SK-N-DZ (cell line): ENCODE results near the gene COL13A1.

Experiments
- DNase-seq: peaks from one replicate; pipeline ENCODE4 v3.0.0-alpha.2; 2015; ENCODE audit warnings: low spot score

Gene COL13A1

GRCh38 chr10:69963178-69963834 is 161.6 kb downstream of the COL13A1 start:
- no peak for DNase-seq

GRCh38 chr10:69963835-69964710 is 162.4 kb downstream of the COL13A1 start:
- DNase-seq: no peak

DNA sequence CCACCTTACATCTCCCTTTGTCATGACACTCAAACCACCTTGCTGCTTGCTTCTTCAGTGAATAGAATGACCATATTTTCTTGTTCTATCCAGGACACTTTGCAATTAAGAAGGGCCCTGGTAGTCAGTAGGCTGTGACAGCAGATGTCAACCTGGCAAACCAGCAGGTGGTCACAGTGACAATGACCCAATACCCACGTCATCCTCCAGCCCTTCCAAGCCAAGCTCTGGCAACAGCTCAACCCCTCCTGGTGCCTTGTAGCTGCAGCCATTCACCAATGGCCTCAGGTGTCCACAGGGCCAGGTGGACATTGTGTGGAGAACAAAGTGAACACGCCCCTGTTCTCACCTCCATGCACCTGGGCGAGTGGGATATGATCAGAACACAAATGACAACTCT is 163.4 kb downstream of the COL13A1 start:
- no peak for DNase-seq

- no peak for DNase-seq
Measured at GRCh38 chr10:69965919-69966662, 164.4 kb downstream of the COL13A1 start.

DNA sequence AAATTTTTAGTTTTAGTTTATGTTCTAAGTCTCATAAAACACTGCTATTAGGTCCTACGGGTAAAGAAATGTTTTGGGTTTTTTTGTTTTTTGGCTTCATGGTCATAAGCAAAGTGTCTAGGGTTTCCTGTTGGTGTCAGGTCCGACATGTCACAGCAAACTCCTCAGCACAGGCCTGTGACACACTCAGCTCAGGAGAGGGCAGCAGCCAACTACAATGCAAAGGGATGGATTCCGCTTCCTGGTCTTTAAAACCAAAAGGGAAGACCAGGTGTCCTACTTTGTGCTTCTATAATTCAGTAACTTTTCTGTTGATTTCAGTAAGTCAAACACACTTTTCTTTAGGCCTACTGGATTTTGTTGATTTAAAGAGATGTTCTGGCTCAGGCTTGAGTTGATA is 167.1 kb downstream of the COL13A1 start:
- no peak for DNase-seq

GRCh38 chr10:69969977-69970376 is 168.3 kb downstream of the COL13A1 start:
- no peak for DNase-seq

GRCh38 chr10:69972981-69973397 is 171.3 kb downstream of the COL13A1 start:
- DNase-seq: no peak

GRCh38 chr10:69973678-69974077 is 172.0 kb downstream of the COL13A1 start:
- no peak for DNase-seq

DNA sequence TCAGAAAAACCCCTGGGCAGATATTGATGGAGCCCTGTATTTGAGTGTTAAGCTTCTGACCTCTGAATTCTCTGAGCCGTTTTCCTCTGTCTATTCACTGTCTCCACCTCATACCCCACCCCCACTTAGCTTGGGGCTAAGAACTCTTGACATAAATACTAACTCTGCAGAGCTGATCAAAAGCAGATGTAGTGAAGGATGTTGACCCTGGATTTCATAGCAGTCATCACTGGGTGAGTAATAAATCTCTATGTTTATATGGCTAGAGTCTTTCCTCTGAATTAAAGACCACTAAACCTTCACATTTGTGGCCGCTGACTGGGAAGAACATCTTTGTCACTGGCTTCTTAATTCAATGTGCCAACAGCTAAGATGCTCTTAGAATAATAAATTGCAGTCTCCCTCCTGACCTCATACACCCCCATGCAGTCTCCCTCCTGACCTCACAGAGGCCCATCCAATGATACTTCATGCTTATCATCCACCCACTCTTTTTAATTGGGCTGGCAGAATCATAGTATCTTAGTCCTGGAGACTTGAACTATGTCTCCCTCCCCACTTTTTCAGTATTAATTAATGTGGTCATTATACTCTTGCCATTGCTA is 172.9 kb downstream of the COL13A1 start:
- DNase-seq: no peak

GRCh38 chr10:69976795-69977546 is 175.3 kb downstream of the COL13A1 start:
- DNase-seq: no peak

DNA sequence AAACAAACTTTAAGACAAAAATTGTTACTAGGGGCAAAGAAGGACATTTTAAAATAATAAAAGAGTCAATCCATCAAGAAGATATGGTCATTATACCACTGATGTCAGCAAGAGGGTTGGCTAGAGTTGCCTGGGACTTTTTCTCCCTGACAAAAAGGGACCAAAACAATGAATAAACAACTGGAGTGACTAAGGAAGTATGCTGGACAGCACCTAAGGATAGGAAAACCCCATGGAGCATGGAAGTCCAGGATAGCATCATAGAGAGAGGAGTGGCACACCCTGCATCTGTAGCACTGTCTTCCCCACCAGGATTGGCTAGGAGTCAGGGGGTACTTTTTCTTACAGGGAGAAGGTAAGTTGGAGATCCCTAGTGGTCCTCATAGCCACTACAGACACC is 177.5 kb downstream of the COL13A1 start:
- no peak for DNase-seq

DNA sequence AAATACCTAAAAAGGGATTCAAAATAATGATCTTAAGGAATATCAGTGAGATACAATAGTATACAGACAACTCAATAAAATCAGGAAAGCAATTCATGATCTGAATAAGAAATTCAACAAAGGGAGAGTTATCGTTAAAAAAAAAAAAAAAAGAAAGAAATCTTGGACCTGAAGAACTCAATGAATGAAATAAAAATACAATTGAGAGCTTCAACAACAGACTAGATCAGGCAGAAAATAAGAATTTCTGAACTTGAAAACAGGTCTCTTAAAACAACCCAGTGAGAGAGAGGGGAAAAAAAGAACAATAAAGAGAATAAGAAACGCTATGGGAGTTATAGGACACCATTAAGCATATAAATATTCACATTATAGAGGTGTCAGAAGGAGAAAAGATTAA is 179.0 kb downstream of the COL13A1 start:
- no peak for DNase-seq

GRCh38 chr10:69988094-69988493 is 186.4 kb downstream of the COL13A1 start:
- no peak for DNase-seq

- DNase-seq: no peak
Measured at GRCh38 chr10:69991151-69991550, 189.4 kb downstream of the COL13A1 start.

DNA sequence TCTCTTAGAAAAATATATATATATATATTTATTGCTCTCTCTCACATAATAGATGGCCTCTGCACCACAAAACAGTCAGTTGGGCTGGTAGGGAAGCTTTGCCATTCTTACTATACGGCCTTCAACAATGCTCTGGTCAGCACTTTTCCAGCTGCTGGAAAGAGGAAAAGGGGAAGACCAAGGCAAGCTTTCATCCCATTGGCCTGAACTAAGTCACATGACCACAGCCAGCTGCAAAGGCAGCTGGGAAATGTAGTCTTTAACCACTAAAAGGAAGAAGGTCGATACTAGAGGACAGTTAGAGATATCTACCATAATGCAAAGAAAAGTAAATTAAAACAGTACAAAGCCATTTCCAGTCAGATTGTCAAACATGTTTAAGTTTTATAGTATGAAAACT is 192.6 kb downstream of the COL13A1 start:
- DNase-seq: peak; percentile 54

DNA sequence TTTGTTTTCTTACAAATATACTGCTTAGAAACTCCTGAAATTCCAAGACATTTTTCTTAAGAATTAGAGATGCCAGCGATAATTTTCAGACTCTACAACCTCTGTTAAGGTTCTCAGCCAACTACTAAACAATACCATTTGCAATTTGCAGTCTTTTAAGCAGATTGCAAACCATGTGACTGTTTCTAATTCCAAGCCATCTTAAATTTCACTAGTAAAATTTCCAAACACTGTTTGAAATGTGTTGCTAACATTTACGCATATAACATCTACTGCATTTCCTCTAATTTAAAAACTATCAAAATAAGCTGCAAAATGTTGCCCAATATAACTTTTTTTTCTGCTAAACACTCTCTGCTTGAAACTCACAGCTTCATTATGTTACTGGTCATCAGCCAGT is 194.9 kb downstream of the COL13A1 start:
- DNase-seq: no peak

DNA sequence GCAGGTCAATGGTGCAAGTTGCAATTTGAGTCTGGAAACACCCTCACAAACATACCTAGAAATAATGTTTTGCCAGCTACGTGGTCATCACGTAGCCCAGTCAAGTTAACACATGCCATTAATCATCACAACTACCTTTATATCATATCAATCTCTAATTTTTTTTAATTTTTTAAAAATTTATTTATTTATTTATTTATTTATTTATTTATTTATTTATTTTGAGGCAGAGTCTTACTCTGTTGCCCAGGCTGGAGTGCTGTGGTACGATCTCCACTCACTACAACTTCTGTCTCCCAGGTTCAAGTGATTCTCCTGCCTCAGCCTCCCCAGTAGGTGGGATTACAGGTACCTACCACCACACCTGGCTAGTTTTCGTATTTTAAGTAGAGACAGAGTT is 198.6 kb downstream of the COL13A1 start:
- DNase-seq: no peak

DNA sequence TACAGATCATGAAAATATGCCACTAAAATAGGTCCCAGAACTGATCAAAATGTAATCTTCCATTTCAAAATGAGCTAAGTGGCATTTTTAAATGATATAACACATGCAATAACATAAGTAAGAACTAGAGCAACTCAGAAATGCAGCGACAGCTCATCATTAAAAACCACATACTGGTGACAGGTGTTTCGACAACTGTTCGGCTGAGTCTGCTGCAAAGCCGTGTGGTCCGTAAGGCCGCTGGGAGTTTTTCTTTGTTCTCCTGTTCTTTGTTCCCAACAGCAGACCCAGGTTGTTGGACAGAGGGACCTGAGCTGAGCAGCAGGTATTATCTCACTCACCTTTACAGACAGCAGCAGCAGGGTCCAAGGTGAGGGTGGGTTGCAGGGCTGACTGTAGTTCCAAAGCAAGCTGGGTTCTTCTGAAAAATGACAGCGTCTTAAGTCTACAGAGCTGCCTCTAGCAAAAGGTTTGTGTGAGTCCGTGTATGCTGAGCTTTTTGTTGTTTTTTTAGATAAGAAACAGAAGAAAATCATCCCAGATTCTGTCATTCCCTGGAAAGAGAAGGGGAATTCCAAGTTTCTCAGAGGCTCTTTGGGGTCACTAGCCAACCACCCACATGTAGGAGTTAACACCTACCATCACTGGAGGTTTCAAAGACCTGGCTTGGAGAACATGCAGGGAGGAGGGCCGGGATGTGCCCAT is 205.6 kb downstream of the COL13A1 start:
- no peak for DNase-seq
